ENCODE results near the gene IGSF5. TPM values are rescaled to one million over a fixed set of nuclear protein-coding genes. Genes with fewer than 3 reads are reported as not detected.

The IGSF5 gene
- total RNA-seq, 2 experiments from 2014 or later: not detected

DNA sequence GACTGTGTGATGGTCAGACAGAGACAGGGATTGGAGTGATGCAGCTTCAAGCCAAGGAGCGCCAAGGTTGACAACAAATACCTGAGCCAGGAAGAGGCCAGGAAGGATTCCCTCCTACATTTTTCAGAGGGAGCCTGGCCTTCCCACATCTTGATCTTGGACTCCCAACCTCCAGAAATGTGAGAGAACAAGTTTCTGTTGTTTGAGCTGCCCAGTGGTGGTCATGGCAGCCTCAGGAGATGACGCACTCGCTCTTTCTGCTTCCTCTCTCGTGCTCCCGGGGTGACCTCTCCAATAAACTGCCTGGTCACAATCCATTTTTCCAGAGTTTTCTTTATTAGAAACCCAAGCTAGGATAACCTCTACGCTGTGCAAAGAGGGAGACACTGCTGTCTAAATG lies 16.6 kb upstream of the IGSF5 start:
- no peaks in the 10 kb centered on the region for H3K4me1 ChIP-seq (ENCODE audit: insufficient read depth, low read length, poor library complexity, severe bottlenecking)

DNA sequence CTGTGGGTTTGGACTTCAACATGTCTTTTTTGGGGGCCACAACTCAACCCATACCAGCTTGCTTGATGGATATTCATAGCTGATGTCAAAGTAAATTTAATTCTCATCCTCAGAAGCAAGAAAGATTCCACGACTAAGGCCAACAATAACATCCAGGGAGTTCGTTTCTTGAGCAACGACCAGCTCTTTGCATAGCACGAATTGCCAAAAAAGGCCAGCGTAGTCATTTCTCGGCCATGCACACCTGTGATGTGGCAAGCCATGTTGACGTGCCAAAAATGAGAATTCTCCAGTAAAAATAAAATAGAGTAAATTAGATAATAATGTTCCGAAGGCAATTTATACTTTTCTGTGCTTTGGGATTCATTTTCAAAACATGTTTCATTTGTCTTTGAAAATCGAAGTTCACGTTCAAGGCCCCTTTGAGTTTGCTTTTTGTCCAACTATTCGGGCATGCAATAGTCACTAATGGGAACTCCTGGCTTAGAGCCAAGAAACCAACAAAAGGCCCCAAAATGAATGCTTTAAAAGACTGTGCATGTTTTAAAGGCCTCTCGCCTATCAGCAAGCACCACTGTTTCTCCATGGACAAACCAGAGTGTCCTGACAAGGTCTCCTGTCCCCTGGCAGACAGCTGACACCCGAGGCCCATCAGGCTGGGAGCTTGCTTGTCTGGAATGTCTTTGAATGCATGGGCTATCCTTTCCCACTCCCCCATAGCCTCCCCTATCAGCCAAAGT lies 14.4 kb upstream of the IGSF5 start:
- Histone ChIP-seq H3K9me3 (ENCODE audit: low read length) (no peaks in the 10 kb centered on the region), H3K4me3 (ENCODE audit: low read depth, low read length, poor library complexity, severe bottlenecking) (no peak overlapping the region), H2AFZ (ENCODE audit: low read length) (no peak overlapping the region), H3K36me3 (ENCODE audit: insufficient read depth, low read length) (no peaks in the 10 kb centered on the region), H3K4me2 (ENCODE audit: low read length) (no peak overlapping the region), H4K20me1 (ENCODE audit: insufficient read depth, low read length) (no peaks in the 10 kb centered on the region), H3K9me2 (ENCODE audit: insufficient read depth, low read length) (no peaks in the 10 kb centered on the region), H3K27ac (ENCODE audit: low read depth, low read length, poor library complexity, severe bottlenecking) (no peak overlapping the region), H3K4me1 (ENCODE audit: insufficient read depth, low read length, poor library complexity, severe bottlenecking) (no peaks in the 10 kb centered on the region), H3K79me2 (ENCODE audit: insufficient read depth, low read depth, low read length) (no peaks in the 10 kb centered on the region)
- DNase-seq (ENCODE audit: low spot score): no peak
- no TSS peak for BruUV-seq (replicated peaks)
- no peak for TF ChIP-seq EZH2phosphoT487 (IDR thresholded peaks at IDR 0.05; ENCODE audit: borderline replicate concordance, low read depth, low read length)
- TF ChIP-seq, protein P1, sequence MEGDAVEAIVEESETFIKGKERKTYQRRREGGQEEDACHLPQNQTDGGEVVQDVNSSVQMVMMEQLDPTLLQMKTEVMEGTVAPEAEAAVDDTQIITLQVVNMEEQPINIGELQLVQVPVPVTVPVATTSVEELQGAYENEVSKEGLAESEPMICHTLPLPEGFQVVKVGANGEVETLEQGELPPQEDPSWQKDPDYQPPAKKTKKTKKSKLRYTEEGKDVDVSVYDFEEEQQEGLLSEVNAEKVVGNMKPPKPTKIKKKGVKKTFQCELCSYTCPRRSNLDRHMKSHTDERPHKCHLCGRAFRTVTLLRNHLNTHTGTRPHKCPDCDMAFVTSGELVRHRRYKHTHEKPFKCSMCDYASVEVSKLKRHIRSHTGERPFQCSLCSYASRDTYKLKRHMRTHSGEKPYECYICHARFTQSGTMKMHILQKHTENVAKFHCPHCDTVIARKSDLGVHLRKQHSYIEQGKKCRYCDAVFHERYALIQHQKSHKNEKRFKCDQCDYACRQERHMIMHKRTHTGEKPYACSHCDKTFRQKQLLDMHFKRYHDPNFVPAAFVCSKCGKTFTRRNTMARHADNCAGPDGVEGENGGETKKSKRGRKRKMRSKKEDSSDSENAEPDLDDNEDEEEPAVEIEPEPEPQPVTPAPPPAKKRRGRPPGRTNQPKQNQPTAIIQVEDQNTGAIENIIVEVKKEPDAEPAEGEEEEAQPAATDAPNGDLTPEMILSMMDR (conservative IDR thresholded peaks at IDR 0.05; ENCODE audit: low read length): no peak
- ChIA-PET POLR2A (no interaction called here), CTCF (ENCODE audit: unreplicated experiment) (no interaction called here)
- intact Hi-C loops (cut with micrococcal nuclease; ENCODE audit: unreplicated experiment): no loop called here

More for the DNA sequence above, 16.6 kb upstream of the IGSF5 start:
- no TSS peak for BruUV-seq (replicated peaks)
- ChIA-PET POLR2A (no interaction called here), CTCF (ENCODE audit: unreplicated experiment) (no interaction called here)
- H3K4me2 ChIP-seq (ENCODE audit: low read length): no peak overlapping the region
- no peak for TF ChIP-seq EZH2phosphoT487 (IDR thresholded peaks at IDR 0.05; ENCODE audit: borderline replicate concordance, low read depth, low read length)
- TF ChIP-seq, protein P1 (conservative IDR thresholded peaks at IDR 0.05; ENCODE audit: low read length): no peak
- no peak for DNase-seq (ENCODE audit: low spot score)
- H3K36me3 ChIP-seq (ENCODE audit: insufficient read depth, low read length): no peaks in the 10 kb centered on the region
- H3K27ac ChIP-seq (ENCODE audit: low read depth, low read length, poor library complexity, severe bottlenecking): no peak overlapping the region
- no peaks in the 10 kb centered on the region for H3K9me3 ChIP-seq (ENCODE audit: low read length)
- no peak overlapping the region for H2AFZ ChIP-seq (ENCODE audit: low read length)
- H4K20me1 ChIP-seq (ENCODE audit: insufficient read depth, low read length): no peaks in the 10 kb centered on the region
- H3K79me2 ChIP-seq (ENCODE audit: insufficient read depth, low read depth, low read length): no peaks in the 10 kb centered on the region
- H3K4me3 ChIP-seq (ENCODE audit: low read depth, low read length, poor library complexity, severe bottlenecking): no peak overlapping the region
- H3K9me2 ChIP-seq (ENCODE audit: insufficient read depth, low read length): no peaks in the 10 kb centered on the region
- intact Hi-C loops (cut with micrococcal nuclease; ENCODE audit: unreplicated experiment): no loop called here

DNA sequence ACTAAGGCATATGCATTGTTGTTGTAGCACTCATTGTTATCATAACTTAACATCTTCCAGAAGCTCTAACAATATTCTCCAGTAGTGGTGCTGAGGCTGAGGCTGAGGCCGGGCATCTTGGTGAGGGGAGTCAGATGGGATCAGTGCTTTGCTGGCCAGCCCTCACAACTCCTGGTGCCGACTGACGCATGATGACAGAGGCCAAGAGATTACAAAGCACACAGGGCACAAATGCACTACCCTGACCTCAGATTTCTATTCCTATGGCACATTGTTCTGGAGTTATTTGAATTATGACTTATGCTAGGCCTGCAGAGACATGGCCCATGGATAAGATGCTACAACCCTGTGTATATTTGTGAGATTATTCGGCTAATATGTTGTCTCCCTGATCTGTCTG lies 8.3 kb upstream of the IGSF5 start:
- no peak overlapping the region for H3K4me2 ChIP-seq (ENCODE audit: low read length)
- H3K4me3 ChIP-seq (ENCODE audit: low read depth, low read length, poor library complexity, severe bottlenecking): no peak overlapping the region
- no TSS peak for BruUV-seq (replicated peaks)
- ChIA-PET POLR2A (no interaction called here), CTCF (ENCODE audit: unreplicated experiment) (no interaction called here)
- no peaks in the 10 kb centered on the region for H3K9me3 ChIP-seq (ENCODE audit: low read length)
- H3K36me3 ChIP-seq (ENCODE audit: insufficient read depth, low read length): no peaks in the 10 kb centered on the region
- TF ChIP-seq EZH2phosphoT487 (IDR thresholded peaks at IDR 0.05; ENCODE audit: borderline replicate concordance, low read depth, low read length): no peak
- TF ChIP-seq, protein P1 (conservative IDR thresholded peaks at IDR 0.05; ENCODE audit: low read length): no peak
- no peaks in the 10 kb centered on the region for H4K20me1 ChIP-seq (ENCODE audit: insufficient read depth, low read length)
- no peak for DNase-seq (ENCODE audit: low spot score)
- intact Hi-C loops (cut with micrococcal nuclease; ENCODE audit: unreplicated experiment): no loop called here
- H2AFZ ChIP-seq (ENCODE audit: low read length): no peak overlapping the region
- H3K79me2 ChIP-seq (ENCODE audit: insufficient read depth, low read depth, low read length): no peaks in the 10 kb centered on the region
- no peak overlapping the region for H3K27ac ChIP-seq (ENCODE audit: low read depth, low read length, poor library complexity, severe bottlenecking)
- no peaks in the 10 kb centered on the region for H3K9me2 ChIP-seq (ENCODE audit: insufficient read depth, low read length)
- no peaks in the 10 kb centered on the region for H3K4me1 ChIP-seq (ENCODE audit: insufficient read depth, low read length, poor library complexity, severe bottlenecking)
